IMR-90 (cell line): ENCODE data around the gene THEM5. TPM values are rescaled to one million over a fixed set of nuclear protein-coding genes. Genes with fewer than 3 reads are reported as not detected.

Experiments
- ATAC-seq: fragments of 200-7000 bp; cut with Tn5 transposase; 2 replicates; pipeline ENCODE4 v1.9.1; 2020; ENCODE audit warnings: low read depth, mild to moderate bottlenecking, moderate library complexity
- BruUV-seq: library from RNA; stranded (reverse); fragments of 400-500 nt; replicated peaks from 2 replicates; lab custom pipeline; 2021; lab: Mats Ljungman, UMichigan
- CTCF ChIA-PET: fragments of 300-600 bp; formaldehyde crosslinking; extraction: SDS; loops from one replicate; lab custom pipeline; 2021; ENCODE audit warnings: antibody characterized with exemption; lab: Yijun Ruan, JAX
- POLR2A ChIA-PET: fragments of 300-600 bp; sonication (Branson Sonifier 250); formaldehyde crosslinking; loops from one replicate; lab custom pipeline; 2022; ENCODE audit warnings: antibody characterized with exemption; ENCODE audit not compliant: unreplicated experiment; lab: Charles Lee
- DNase-seq: peaks from one replicate; pipeline ENCODE4 v3.0.0; 2013
- H2AFZ ChIP-seq: replicated peaks from 2 replicates; pipeline ENCODE3; 2013; ENCODE audit warnings: low read length, mild to moderate bottlenecking; ENCODE audit not compliant: poor library complexity
- H2AK5ac ChIP-seq: 2 replicates; pipeline ENCODE4 v1.6.1; 2013; ENCODE audit warnings: low read depth, low read length, inconsistent platforms
- H2AK9ac ChIP-seq: replicated peaks from 2 replicates; pipeline ENCODE3; 2013; ENCODE audit warnings: mild to moderate bottlenecking, low read depth, low read length, moderate library complexity; ENCODE audit not compliant: poor library complexity
- H2BK120ac ChIP-seq: 2 replicates; pipeline ENCODE4 v1.6.1; 2013; ENCODE audit warnings: low read depth, low read length, inconsistent platforms
- H2BK15ac ChIP-seq: 3 replicates; pipeline ENCODE4 v1.6.1; 2013; ENCODE audit warnings: low read depth, low read length, inconsistent platforms
- H2BK20ac ChIP-seq: 2 replicates; pipeline ENCODE4 v1.6.1; 2013; ENCODE audit warnings: low read depth, mild to moderate bottlenecking, inconsistent platforms, low read length, moderate library complexity
- H2BK5ac ChIP-seq: 2 replicates; pipeline ENCODE4 v1.6.1; 2013; ENCODE audit warnings: mild to moderate bottlenecking, low read depth, low read length, inconsistent platforms; ENCODE audit not compliant: poor library complexity, severe bottlenecking
- H3K14ac ChIP-seq: replicated peaks from 2 replicates; pipeline ENCODE4 v1.6.1; 2013; ENCODE audit warnings: low read depth, low read length, inconsistent platforms
- H3K18ac ChIP-seq: 2 replicates; pipeline ENCODE4 v1.6.1; 2013; ENCODE audit warnings: low read depth, low read length, control low read depth
- H3K23ac ChIP-seq: 2 replicates; pipeline ENCODE4 v1.6.1; 2013; ENCODE audit warnings: low read depth, low read length, inconsistent platforms
- H3K27ac ChIP-seq: 2 replicates; pipeline ENCODE4 v1.5.1; 2013; ENCODE audit warnings: mild to moderate bottlenecking, control low read depth, low read length; ENCODE audit not compliant: insufficient read depth
- H3K27me3 ChIP-seq: 2 replicates; pipeline ENCODE4 v1.6.1; 2013; ENCODE audit warnings: low read length; ENCODE audit not compliant: control insufficient read depth, insufficient read depth
- H3K36me3 ChIP-seq: 2 replicates; pipeline ENCODE4 v1.6.1; 2013; ENCODE audit warnings: low read length, mixed read lengths; ENCODE audit not compliant: control insufficient read depth, insufficient read depth
- H3K4ac ChIP-seq: 2 replicates; pipeline ENCODE4 v1.6.1; 2013; ENCODE audit warnings: low read depth, low read length, inconsistent platforms
- H3K4me1 ChIP-seq: 2 replicates; pipeline ENCODE4 v1.6.1; 2013; ENCODE audit warnings: low read length, mixed read lengths; ENCODE audit not compliant: control insufficient read depth, insufficient read depth
- H3K4me2 ChIP-seq: 2 replicates; pipeline ENCODE4 v1.6.1; 2013; ENCODE audit warnings: low read depth, mild to moderate bottlenecking, control low read depth, low read length, moderate library complexity
- H3K4me3 ChIP-seq: 2 replicates; pipeline ENCODE4 v1.5.1; 2013; ENCODE audit warnings: low read depth, mild to moderate bottlenecking, control low read depth, low read length, moderate library complexity; ENCODE audit not compliant: insufficient read depth
- H3K56ac ChIP-seq: 2 replicates; pipeline ENCODE4 v1.6.1; 2013; ENCODE audit warnings: low read length, inconsistent platforms; ENCODE audit not compliant: insufficient read depth; ENCODE audit errors: extremely low read depth
- H3K79me1 ChIP-seq, 2 experiments: 2 replicates each; pipeline ENCODE4 v1.6.1; 2013; ENCODE audit warnings: low read length in 2 of 2, inconsistent platforms in 1 of 2, low read depth in 1 of 2
- H3K9ac ChIP-seq: 2 replicates; pipeline ENCODE4 v1.6.1; 2013; ENCODE audit warnings: low read depth, low read length, control low read depth
- H3K9me1 ChIP-seq: 2 replicates; pipeline ENCODE4 v1.6.1; 2013; ENCODE audit warnings: low read length, inconsistent platforms; ENCODE audit not compliant: insufficient read depth
- H3K9me3 ChIP-seq: 2 replicates; pipeline ENCODE4 v1.6.1; 2013; ENCODE audit warnings: low read length; ENCODE audit not compliant: control insufficient read depth, insufficient read depth
- H4K20me1 ChIP-seq: 2 replicates; pipeline ENCODE4 v1.6.1; 2013; ENCODE audit warnings: low read length, inconsistent platforms; ENCODE audit not compliant: insufficient read depth
- H4K5ac ChIP-seq: 2 replicates; pipeline ENCODE4 v1.6.1; 2013; ENCODE audit warnings: mild to moderate bottlenecking, low read depth, low read length, control low read depth
- H4K8ac ChIP-seq, 2 experiments: 2 replicates each; pipeline ENCODE4 v1.6.1; 2013; ENCODE audit warnings: low read depth in 2 of 2, low read length in 2 of 2, control low read depth in 1 of 2, inconsistent platforms in 1 of 2
- H4K91ac ChIP-seq: 2 replicates; pipeline ENCODE4 v1.6.1; 2013; ENCODE audit warnings: low read depth, low read length, inconsistent platforms; ENCODE audit not compliant: insufficient read depth
- BHLHE40 ChIP-seq: fragments of 150-350 bp; IDR thresholded peaks from 2 replicates; pipeline ENCODE4 v1.6.1; 2016; ENCODE audit warnings: mild to moderate bottlenecking, low read depth, low read length
- CEBPB ChIP-seq: IDR thresholded peaks from 2 replicates; pipeline ENCODE4 v1.6.1; 2012; ENCODE audit warnings: low read depth, low read length, improper control_type of control experiment
- CHD1 ChIP-seq: IDR thresholded peaks from 2 replicates; pipeline ENCODE4 v1.6.1; 2012; ENCODE audit warnings: low read depth, low read length, improper control_type of control experiment
- FOS ChIP-seq: fragments of 150-350 bp; IDR thresholded peaks from 2 replicates; pipeline ENCODE4 v1.6.1; 2016; ENCODE audit warnings: low read depth, low read length
- MAFK ChIP-seq: IDR thresholded peaks from 2 replicates; pipeline ENCODE4 v1.6.1; 2012; ENCODE audit warnings: low read depth, low read length, improper control_type of control experiment
- MAZ ChIP-seq: IDR thresholded peaks from 2 replicates; pipeline ENCODE4 v1.6.1; 2012; ENCODE audit warnings: low read depth, mild to moderate bottlenecking, low read length, improper control_type of control experiment, moderate library complexity, borderline replicate concordance
- MXI1 ChIP-seq: IDR thresholded peaks from 2 replicates; pipeline ENCODE4 v1.6.1; 2012; ENCODE audit warnings: low read depth, mild to moderate bottlenecking, low read length, moderate library complexity, borderline replicate concordance
- NFE2L2 ChIP-seq: fragments of 150-350 bp; IDR thresholded peaks from 2 replicates; pipeline ENCODE4 v1.6.1; 2016; ENCODE audit warnings: low read depth, mild to moderate bottlenecking, low read length
- POLR2A ChIP-seq: IDR thresholded peaks from 2 replicates; pipeline ENCODE4 v1.6.1; 2012; ENCODE audit warnings: mild to moderate bottlenecking, low read depth, low read length
- RAD21 ChIP-seq: IDR thresholded peaks from 2 replicates; pipeline ENCODE4 v1.6.1; 2012; ENCODE audit warnings: low read length, improper control_type of control experiment
- RCOR1 ChIP-seq: IDR thresholded peaks from 2 replicates; pipeline ENCODE4 v1.6.1; 2012; ENCODE audit warnings: mild to moderate bottlenecking, low read length, improper control_type of control experiment; ENCODE audit not compliant: insufficient replicate concordance
- RFX5 ChIP-seq: IDR thresholded peaks from 2 replicates; pipeline ENCODE4 v1.8.0; 2012; ENCODE audit warnings: low read depth, mild to moderate bottlenecking, low read length, moderate library complexity
- SMC3 ChIP-seq: fragments of 150-350 bp; IDR thresholded peaks from 2 replicates; pipeline ENCODE4 v1.6.1; 2016; ENCODE audit warnings: low read depth, mild to moderate bottlenecking, antibody characterized with exemption, low read length, moderate library complexity
- WGBS, 2 experiments: methylation state at CpG; one replicate each; pipeline versions ENCODE4 v1.1.5 to v1.1.7; 2013; ENCODE audit warnings: missing lambda C conversion rate in 2 of 2; ENCODE audit not compliant: insufficient read length in 1 of 2; ENCODE audit errors: extremely low coverage in 2 of 2; 5-methylcytosine and 5-hydroxymethylcytosine counted together
- dilution Hi-C: fragments of 300-500 bp; cut with HindIII; formaldehyde crosslinking; loops from one replicate; pipeline ENCODE4 v1.14.3; 2018; ENCODE audit warnings: low sequenced_read_pairs; ENCODE audit not compliant: unreplicated experiment
- in situ Hi-C: fragments of 300-500 bp; cut with MboI; formaldehyde crosslinking; loops from 3 replicates; pipeline ENCODE4 v1.14.3; 2019; ENCODE audit warnings: low sequenced_read_pairs, inconsistent platforms, mixed read lengths
- intact Hi-C: fragments of 100-400 bp; cut with micrococcal nuclease; formaldehyde crosslinking; loops from 2 replicates; pipeline ENCODE4 v1.10.0; 2022
- polyA plus RNA-seq, 3 experiments: library from polyadenylated mRNA; depleted of rRNA; stranded (reverse); fragments of >200 nt; gene quantifications; 2 replicates each; pipeline ENCODE4 v1.2.3, GENCODE V29; 2012; ENCODE audit warnings: low replicate concordance in 1 of 3
- total RNA-seq: library from RNA; depleted of rRNA; stranded (reverse); fragments of >200 nt; gene quantifications from 2 replicates; pipeline ENCODE4 v1.2.3, GENCODE V29; 2012
- TF ChIP-seq, protein P1 (sequence below): fragments of 150-350 bp; IDR thresholded peaks from 2 replicates; pipeline ENCODE4 v1.6.1; 2016; ENCODE audit warnings: low read depth, mild to moderate bottlenecking, low read length, moderate library complexity, borderline replicate concordance
- TF ChIP-seq, protein P2 (sequence below): fragments of 150-350 bp; IDR thresholded peaks from 2 replicates; pipeline ENCODE4 v1.6.1; 2017; ENCODE audit warnings: mild to moderate bottlenecking, antibody characterized with exemption, low read length, low read depth
- TF ChIP-seq, protein P3 (sequence below): conservative IDR thresholded peaks from 2 replicates; pipeline ENCODE4 v1.5.1; 2012; ENCODE audit warnings: mild to moderate bottlenecking, low read depth, low read length, improper control_type of control experiment

Gene THEM5
- total and polyA plus RNA-seq, 2 of the 4 experiments (the other 2 are of a cell fraction): not detected

DNA sequence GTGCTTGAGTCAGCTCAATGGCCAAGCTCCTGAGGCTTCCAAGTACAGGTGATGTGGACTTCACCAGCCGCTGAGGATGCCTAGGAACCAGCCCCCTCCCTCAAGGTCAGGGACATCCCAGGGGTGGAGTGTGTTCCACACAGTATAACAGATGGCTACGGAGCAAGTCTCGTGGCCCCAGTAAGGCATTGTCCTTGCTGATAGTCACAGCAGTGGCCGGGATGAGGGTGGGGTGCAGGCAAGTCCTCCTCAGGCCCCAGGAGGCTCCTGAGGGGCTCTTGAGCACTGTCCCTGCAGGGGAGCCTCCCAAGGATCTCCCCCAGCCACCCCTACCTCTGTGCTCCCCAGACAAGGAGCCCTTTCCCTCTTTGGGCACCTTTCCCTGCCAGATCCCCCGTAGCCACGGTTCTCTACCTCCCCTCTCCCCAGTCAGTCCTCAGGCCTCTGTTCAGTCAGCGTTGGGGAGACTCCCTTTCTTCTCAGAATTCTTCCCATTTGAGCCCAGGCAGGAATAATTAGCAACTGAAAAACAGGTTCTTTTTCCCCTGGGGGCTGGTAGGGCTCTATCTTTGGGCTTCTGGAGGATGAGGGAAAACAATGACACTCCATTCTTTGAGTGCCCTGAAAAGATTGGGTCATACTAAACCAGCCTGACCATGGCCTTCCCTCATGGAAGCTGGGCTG lies 7.1 kb upstream of the THEM5 start:
- Histone ChIP-seq H3K4me3 (no peak overlapping the region), H3K18ac (no peak overlapping the region), H2AFZ (peak overlapping the region; percentile 32), H3K9me3 (no peaks in the 10 kb centered on the region), H3K4me2 (no peak overlapping the region), H2AK5ac (no peak overlapping the region), H3K4me1 (peaks cover 1% of the 10 kb centered on the region; the same call in 1 of the 2 replicates), H4K8ac (no peak overlapping the region), H4K91ac (no peak overlapping the region), H3K27ac (no peak overlapping the region), H4K5ac (no peak overlapping the region), H2BK5ac (no peak overlapping the region), H3K9me1 (peaks cover 4% of the 10 kb centered on the region; the same call in 1 of the 2 replicates), H2BK15ac (no peak overlapping the region), H3K9ac (no peak overlapping the region), H3K23ac (no peak overlapping the region), H4K20me1 (no peaks in the 10 kb centered on the region), H3K79me1 (no peaks in the 10 kb centered on the region), H2BK120ac (no peak overlapping the region), H2AK9ac (no peak overlapping the region), H3K27me3 (peaks cover 26% of the 10 kb centered on the region), H3K56ac (no peak overlapping the region), H3K36me3 (no peaks in the 10 kb centered on the region), H2BK20ac (no peak overlapping the region), H3K14ac (no peak overlapping the region), H3K4ac (no peak overlapping the region)
- CTCF ChIA-PET: no interaction called here
- DNase-seq (no peak), ATAC-seq (no peak)
- TF ChIP-seq, protein P1, sequence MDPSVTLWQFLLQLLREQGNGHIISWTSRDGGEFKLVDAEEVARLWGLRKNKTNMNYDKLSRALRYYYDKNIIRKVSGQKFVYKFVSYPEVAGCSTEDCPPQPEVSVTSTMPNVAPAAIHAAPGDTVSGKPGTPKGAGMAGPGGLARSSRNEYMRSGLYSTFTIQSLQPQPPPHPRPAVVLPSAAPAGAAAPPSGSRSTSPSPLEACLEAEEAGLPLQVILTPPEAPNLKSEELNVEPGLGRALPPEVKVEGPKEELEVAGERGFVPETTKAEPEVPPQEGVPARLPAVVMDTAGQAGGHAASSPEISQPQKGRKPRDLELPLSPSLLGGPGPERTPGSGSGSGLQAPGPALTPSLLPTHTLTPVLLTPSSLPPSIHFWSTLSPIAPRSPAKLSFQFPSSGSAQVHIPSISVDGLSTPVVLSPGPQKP: no peak
- TF ChIP-seq NFE2L2 (no peak), MXI1 (no peak), RCOR1 (no peak), MAZ (no peak), POLR2A (no peak), FOS (no peak), RAD21 (no peak), CEBPB (no peak), SMC3 (no peak), BHLHE40 (no peak), MAFK (no peak), CHD1 (no peak), RFX5 (no peak)
- TF ChIP-seq, protein P2, sequence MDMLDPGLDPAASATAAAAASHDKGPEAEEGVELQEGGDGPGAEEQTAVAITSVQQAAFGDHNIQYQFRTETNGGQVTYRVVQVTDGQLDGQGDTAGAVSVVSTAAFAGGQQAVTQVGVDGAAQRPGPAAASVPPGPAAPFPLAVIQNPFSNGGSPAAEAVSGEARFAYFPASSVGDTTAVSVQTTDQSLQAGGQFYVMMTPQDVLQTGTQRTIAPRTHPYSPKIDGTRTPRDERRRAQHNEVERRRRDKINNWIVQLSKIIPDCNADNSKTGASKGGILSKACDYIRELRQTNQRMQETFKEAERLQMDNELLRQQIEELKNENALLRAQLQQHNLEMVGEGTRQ: no peak
- TF ChIP-seq, protein P3, sequence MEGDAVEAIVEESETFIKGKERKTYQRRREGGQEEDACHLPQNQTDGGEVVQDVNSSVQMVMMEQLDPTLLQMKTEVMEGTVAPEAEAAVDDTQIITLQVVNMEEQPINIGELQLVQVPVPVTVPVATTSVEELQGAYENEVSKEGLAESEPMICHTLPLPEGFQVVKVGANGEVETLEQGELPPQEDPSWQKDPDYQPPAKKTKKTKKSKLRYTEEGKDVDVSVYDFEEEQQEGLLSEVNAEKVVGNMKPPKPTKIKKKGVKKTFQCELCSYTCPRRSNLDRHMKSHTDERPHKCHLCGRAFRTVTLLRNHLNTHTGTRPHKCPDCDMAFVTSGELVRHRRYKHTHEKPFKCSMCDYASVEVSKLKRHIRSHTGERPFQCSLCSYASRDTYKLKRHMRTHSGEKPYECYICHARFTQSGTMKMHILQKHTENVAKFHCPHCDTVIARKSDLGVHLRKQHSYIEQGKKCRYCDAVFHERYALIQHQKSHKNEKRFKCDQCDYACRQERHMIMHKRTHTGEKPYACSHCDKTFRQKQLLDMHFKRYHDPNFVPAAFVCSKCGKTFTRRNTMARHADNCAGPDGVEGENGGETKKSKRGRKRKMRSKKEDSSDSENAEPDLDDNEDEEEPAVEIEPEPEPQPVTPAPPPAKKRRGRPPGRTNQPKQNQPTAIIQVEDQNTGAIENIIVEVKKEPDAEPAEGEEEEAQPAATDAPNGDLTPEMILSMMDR: no peak
- in situ Hi-C loops: no loop called here
- dilution Hi-C loops: no loop called here
- intact Hi-C loops: no loop called here
- POLR2A ChIA-PET: no interaction called here
- BruUV-seq: no TSS peak
- no CpG with 5 or more reads among the region's 7 CpGs for WGBS, 2 experiments
